ENCODE data around the gene FAM241A.

- TF ChIP-seq, protein P1, sequence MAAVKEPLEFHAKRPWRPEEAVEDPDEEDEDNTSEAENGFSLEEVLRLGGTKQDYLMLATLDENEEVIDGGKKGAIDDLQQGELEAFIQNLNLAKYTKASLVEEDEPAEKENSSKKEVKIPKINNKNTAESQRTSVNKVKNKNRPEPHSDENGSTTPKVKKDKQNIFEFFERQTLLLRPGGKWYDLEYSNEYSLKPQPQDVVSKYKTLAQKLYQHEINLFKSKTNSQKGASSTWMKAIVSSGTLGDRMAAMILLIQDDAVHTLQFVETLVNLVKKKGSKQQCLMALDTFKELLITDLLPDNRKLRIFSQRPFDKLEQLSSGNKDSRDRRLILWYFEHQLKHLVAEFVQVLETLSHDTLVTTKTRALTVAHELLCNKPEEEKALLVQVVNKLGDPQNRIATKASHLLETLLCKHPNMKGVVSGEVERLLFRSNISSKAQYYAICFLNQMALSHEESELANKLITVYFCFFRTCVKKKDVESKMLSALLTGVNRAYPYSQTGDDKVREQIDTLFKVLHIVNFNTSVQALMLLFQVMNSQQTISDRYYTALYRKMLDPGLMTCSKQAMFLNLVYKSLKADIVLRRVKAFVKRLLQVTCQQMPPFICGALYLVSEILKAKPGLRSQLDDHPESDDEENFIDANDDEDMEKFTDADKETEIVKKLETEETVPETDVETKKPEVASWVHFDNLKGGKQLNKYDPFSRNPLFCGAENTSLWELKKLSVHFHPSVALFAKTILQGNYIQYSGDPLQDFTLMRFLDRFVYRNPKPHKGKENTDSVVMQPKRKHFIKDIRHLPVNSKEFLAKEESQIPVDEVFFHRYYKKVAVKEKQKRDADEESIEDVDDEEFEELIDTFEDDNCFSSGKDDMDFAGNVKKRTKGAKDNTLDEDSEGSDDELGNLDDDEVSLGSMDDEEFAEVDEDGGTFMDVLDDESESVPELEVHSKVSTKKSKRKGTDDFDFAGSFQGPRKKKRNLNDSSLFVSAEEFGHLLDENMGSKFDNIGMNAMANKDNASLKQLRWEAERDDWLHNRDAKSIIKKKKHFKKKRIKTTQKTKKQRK (IDR thresholded peaks at IDR 0.05; ENCODE audit: low read length): no peak
- TF ChIP-seq JUND (CRISPR knock-in tag; IDR thresholded peaks at IDR 0.05) (no peak), PHF5A (CRISPR knock-in tag; IDR thresholded peaks at IDR 0.05; ENCODE audit: low read depth, unreplicated experiment) (no peak), FOXO1 (CRISPR knock-in tag; IDR thresholded peaks at IDR 0.05) (no peak), TAF15 (IDR thresholded peaks at IDR 0.05; ENCODE audit: low read depth, low read length, poor library complexity, severe bottlenecking) (no peak)
These were observed 30.8 kb upstream of the FAM241A start for GRCh38 chr4:112114452-112114851.

All from HepG2 (cell line).